Neural progenitor cell (in vitro differentiated cells): ENCODE results near the gene PCSK5. TPM values are rescaled to one million over a fixed set of nuclear protein-coding genes. Genes with fewer than 3 reads are reported as not detected.
"Not testable (repeated sequence)": the region's sequence is repeated elsewhere in the genome, so short reads cannot be mapped to it uniquely, and the experiment has no call there.

Experiments
- DNase-seq: peaks from one replicate; pipeline ENCODE4 v3.0.0-alpha.2; 2016; ENCODE audit warnings: low spot score
- H2AFZ ChIP-seq: fragments of 200-600 bp; sonication (generic); replicated peaks from 2 replicates; pipeline ENCODE4 v1.6.1; 2016; ENCODE audit warnings: antibody characterized with exemption
- H3F3A ChIP-seq: fragments of 200-600 bp; sonication (generic); 2 replicates; pipeline ENCODE4 v1.6.1; 2016; ENCODE audit warnings: antibody characterized with exemption, low read depth
- H3K27ac ChIP-seq: fragments of 200-600 bp; sonication (generic); 2 replicates; pipeline ENCODE4 v1.5.1; 2016; ENCODE audit warnings: mild to moderate bottlenecking
- H3K27me3 ChIP-seq: fragments of 200-600 bp; sonication (generic); 2 replicates; pipeline ENCODE4 v1.6.1; 2016; ENCODE audit warnings: mild to moderate bottlenecking, moderate library complexity
- H3K36me3 ChIP-seq: fragments of 200-600 bp; sonication (generic); 2 replicates; pipeline ENCODE4 v1.5.1; 2016
- H3K4me1 ChIP-seq: fragments of 200-600 bp; sonication (generic); 2 replicates; pipeline ENCODE4 v1.6.1; 2016; ENCODE audit warnings: mixed run types
- H3K4me2 ChIP-seq: fragments of 200-600 bp; sonication (generic); 2 replicates; pipeline ENCODE4 v1.6.1; 2016
- H3K4me3 ChIP-seq: fragments of 200-600 bp; sonication (generic); 2 replicates; pipeline ENCODE4 v1.5.1; 2016
- H3K79me2 ChIP-seq: fragments of 200-600 bp; sonication (generic); 2 replicates; pipeline ENCODE4 v1.6.1; 2016; ENCODE audit warnings: low read depth
- H3K9ac ChIP-seq: fragments of 200-600 bp; sonication (generic); 2 replicates; pipeline ENCODE4 v1.6.1; 2016
- H3K9me3 ChIP-seq: fragments of 200-600 bp; sonication (generic); 2 replicates; pipeline ENCODE4 v1.5.1; 2016; ENCODE audit warnings: low read depth
- H4K20me1 ChIP-seq: fragments of 200-600 bp; sonication (generic); 2 replicates; pipeline ENCODE4 v1.6.1; 2016; ENCODE audit warnings: low read depth
- H3K27ac Mint-ChIP-seq: 3 replicates; pipeline ENCODE4 v1.8.0; 2021; ENCODE audit warnings: mixed read lengths
- H3K27me3 Mint-ChIP-seq: 2 replicates; pipeline ENCODE4 v1.8.0; 2022; ENCODE audit warnings: low read depth, mild to moderate bottlenecking, inconsistent platforms, moderate library complexity, mixed read lengths; ENCODE audit not compliant: insufficient read depth
- H3K36me3 Mint-ChIP-seq: 3 replicates; pipeline ENCODE4 v1.8.0; 2021; ENCODE audit warnings: mixed read lengths
- H3K4me1 Mint-ChIP-seq: 3 replicates; pipeline ENCODE4 v1.8.0; 2021; ENCODE audit warnings: mixed read lengths
- H3K4me3 Mint-ChIP-seq: 3 replicates; pipeline ENCODE4 v1.8.0; 2021; ENCODE audit warnings: mild to moderate bottlenecking, moderate library complexity, mixed read lengths
- H3K9me3 Mint-ChIP-seq: 3 replicates; pipeline ENCODE4 v1.8.0; 2020; ENCODE audit warnings: mixed read lengths
- CTCF ChIP-seq: fragments of 200-600 bp; sonication (generic); IDR thresholded peaks from 2 replicates; pipeline ENCODE4 v1.5.1; 2017; ENCODE audit warnings: antibody characterized with exemption, mild to moderate bottlenecking
- EZH2 ChIP-seq: fragments of 200-600 bp; sonication (generic); IDR thresholded peaks from 2 replicates; pipeline ENCODE4 v1.6.1; 2017; ENCODE audit warnings: antibody characterized with exemption, mild to moderate bottlenecking, moderate library complexity
- EZH2phosphoT487 ChIP-seq: fragments of 200-600 bp; sonication (generic); IDR thresholded peaks from 2 replicates; pipeline ENCODE4 v1.6.1; 2017; ENCODE audit warnings: antibody characterized with exemption
- total RNA-seq: library from RNA; depleted of rRNA; stranded (reverse); fragments of >200 nt; gene quantifications from 2 replicates; pipeline ENCODE4 v1.2.3, GENCODE V29; 2015; ENCODE audit warnings: low replicate concordance

Gene PCSK5
- total RNA-seq, 1 donor from 2014 or later, result 23.4 TPM

GRCh38 chr9:76298521-76299144 lies 408.2 kb downstream of the PCSK5 start:
- Mint-ChIP-seq H3K36me3 (no peaks in the 10 kb centered on the region), H3K9me3 (no peaks in the 10 kb centered on the region), H3K4me1 (peaks cover 6% of the 10 kb centered on the region), H3K4me3 (no peak overlapping the region), H3K27me3 (peaks cover 4% of the 10 kb centered on the region), H3K27ac (no peak overlapping the region)
- Histone ChIP-seq H3F3A (peaks cover 5% of the 10 kb centered on the region), H3K4me3 (no peak overlapping the region), H3K4me2 (peak overlapping the region; percentile 23), H3K27me3 (no peaks in the 10 kb centered on the region), H3K4me1 (peaks cover 36% of the 10 kb centered on the region), H3K27ac (no peak overlapping the region), H4K20me1 (no peaks in the 10 kb centered on the region), H2AFZ (peak overlapping the region; percentile 7), H3K79me2 (no peaks in the 10 kb centered on the region), H3K9me3 (no peaks in the 10 kb centered on the region), H3K36me3 (no peaks in the 10 kb centered on the region), H3K9ac (no peak overlapping the region)
- TF ChIP-seq EZH2phosphoT487 (no peak), CTCF (peak; percentile 46)
- peak; percentile 27 for DNase-seq

GRCh38 chr9:76302543-76302942 lies 412.1 kb downstream of the PCSK5 start:
- H3K27ac ChIP-seq, result no peak overlapping the region
- no peak for DNase-seq
- no peak overlapping the region for H3K27ac Mint-ChIP-seq
- peaks cover 2% of the 10 kb centered on the region for H3K4me1 Mint-ChIP-seq
- H3K27me3 ChIP-seq, result no peaks in the 10 kb centered on the region
- no peaks in the 10 kb centered on the region for H3K9me3 ChIP-seq
- no peak overlapping the region for H2AFZ ChIP-seq
- no peaks in the 10 kb centered on the region for H4K20me1 ChIP-seq
- no peaks in the 10 kb centered on the region for H3K36me3 ChIP-seq
- H3K4me1 ChIP-seq, result peaks cover 26% of the 10 kb centered on the region
- peaks cover 12% of the 10 kb centered on the region for H3F3A ChIP-seq
- H3K9ac ChIP-seq, result no peak overlapping the region
- H3K36me3 Mint-ChIP-seq, result no peaks in the 10 kb centered on the region
- no peaks in the 10 kb centered on the region for H3K27me3 Mint-ChIP-seq
- no peaks in the 10 kb centered on the region for H3K79me2 ChIP-seq
- H3K4me3 Mint-ChIP-seq, result no peak overlapping the region
- no peak for TF ChIP-seq EZH2phosphoT487
- H3K4me2 ChIP-seq, result no peak overlapping the region
- H3K4me3 ChIP-seq, result no peak overlapping the region
- H3K9me3 Mint-ChIP-seq, result no peaks in the 10 kb centered on the region

GRCh38 chr9:76302947-76303550 lies 412.6 kb downstream of the PCSK5 start:
- Histone ChIP-seq H3K4me3 (no peak overlapping the region), H3K27ac (no peak overlapping the region), H3K4me2 (no peak overlapping the region), H3K36me3 (no peaks in the 10 kb centered on the region), H3K27me3 (no peaks in the 10 kb centered on the region), H4K20me1 (no peaks in the 10 kb centered on the region), H3F3A (peaks cover 12% of the 10 kb centered on the region), H3K79me2 (no peaks in the 10 kb centered on the region), H3K4me1 (peaks cover 21% of the 10 kb centered on the region), H3K9me3 (no peaks in the 10 kb centered on the region), H3K9ac (no peak overlapping the region), H2AFZ (no peak overlapping the region)
- no peak overlapping the region for H3K4me3 Mint-ChIP-seq
- no peaks in the 10 kb centered on the region for H3K9me3 Mint-ChIP-seq
- no peaks in the 10 kb centered on the region for H3K36me3 Mint-ChIP-seq
- DNase-seq, result peak; percentile 71
- no peaks in the 10 kb centered on the region for H3K27me3 Mint-ChIP-seq
- no peak overlapping the region for H3K27ac Mint-ChIP-seq
- H3K4me1 Mint-ChIP-seq, result no peaks in the 10 kb centered on the region
- TF ChIP-seq EZH2, result no peak
- peak; percentile 78 for TF ChIP-seq CTCF

- not testable (repeated sequence) for H3F3A ChIP-seq, H3K27me3 Mint-ChIP-seq, H3K27me3 ChIP-seq, H3K27ac ChIP-seq, H3K4me1 Mint-ChIP-seq, H3K4me3 Mint-ChIP-seq, H3K79me2 ChIP-seq, H3K9ac ChIP-seq, H3K9me3 Mint-ChIP-seq, H3K4me3 ChIP-seq, H3K4me2 ChIP-seq, H3K4me1 ChIP-seq, H3K27ac Mint-ChIP-seq, H3K36me3 ChIP-seq, H3K9me3 ChIP-seq, H3K36me3 Mint-ChIP-seq, H4K20me1 ChIP-seq
- peak; percentile 54 for TF ChIP-seq CTCF
- DNase-seq, result peak; percentile 42
- peak overlapping the region; percentile 54 for H2AFZ ChIP-seq
These were observed 416.6 kb downstream of the PCSK5 start for GRCh38 chr9:76307047-76307446.
